Body of pancreas (tissue), 4 donors: ENCODE measurements around the gene ACTG1. TPM values are rescaled to one million over a fixed set of nuclear protein-coding genes. Genes with fewer than 3 reads are reported as not detected.
A peak's percentile ranks its signal among the peaks of the same experiment; 100 is the strongest.

Source experiments
- ATAC-seq: fragments of 150-250 bp; one replicate; pipeline ENCODE4 v1.9.1; 2016
- DNase-seq, 4 donors: peaks; one replicate each; pipeline ENCODE4 v3.0.0-alpha.2; 2019
- H3K27ac ChIP-seq, 4 donors: fragments of 200-600 bp; sonication (generic); 1 replicate in 3 of 4; 2 replicates in 1 of 4; pipeline versions ENCODE4 v1.5.1 to v1.6.1; 2016 to 2019; ENCODE audit warnings: mild to moderate bottlenecking in 1 of 4, mixed read lengths in 1 of 4, moderate library complexity in 1 of 4
- H3K27me3 ChIP-seq, 2 donors: fragments of 200-600 bp; sonication (generic); one replicate each; pipeline ENCODE4 v1.6.0; 2016; ENCODE audit warnings: mild to moderate bottlenecking in 1 of 2
- H3K36me3 ChIP-seq, 2 donors: fragments of 200-600 bp; sonication (generic); replicated peaks in 1 of 2; 2 replicates each; pipeline ENCODE4 v1.5.1; 2016; ENCODE audit warnings: low read depth in 2 of 2; ENCODE audit not compliant: insufficient read depth in 1 of 2
- H3K4me1 ChIP-seq: fragments of 200-600 bp; sonication (generic); one replicate; pipeline ENCODE4 v1.6.0; 2016
- H3K4me3 ChIP-seq, 2 donors: fragments of 200-600 bp; sonication (generic); 1 replicate in 1 of 2; 2 replicates in 1 of 2; pipeline ENCODE4 v1.5.1; 2016 to 2019
- H3K9me3 ChIP-seq, 3 donors: fragments of 200-600 bp; sonication (generic); 1 replicate in 2 of 3; 2 replicates in 1 of 3; pipeline ENCODE4 v1.5.1; 2016
- CTCF ChIP-seq, 7 experiments: fragments of 450-650 bp in 4 of 7; fragments of 200-600 bp in 3 of 7; sonication (generic) in 3 of 7; IDR thresholded peaks; one replicate each; pipeline ENCODE4 v1.5.1; 2016 to 2019; ENCODE audit warnings: antibody characterized with exemption in 7 of 7
- POLR2A ChIP-seq, 3 donors: fragments of 450-650 bp; IDR thresholded peaks; one replicate each; pipeline ENCODE4 v1.6.1; 2016; ENCODE audit warnings: antibody characterized with exemption in 3 of 3, mild to moderate bottlenecking in 2 of 3
- WGBS, 2 donors: methylation state at CpG; one replicate each; pipeline ENCODE4 v1.1.5; 2017; 5-methylcytosine and 5-hydroxymethylcytosine counted together
- intact Hi-C: fragments of 100-400 bp; cut with DNase I; formaldehyde crosslinking; loops from one replicate; pipeline ENCODE4 v1.15.1; 2023
- total RNA-seq, 2 donors: library from RNA; depleted of rRNA; stranded (reverse); fragments of >200 nt; gene quantifications; one replicate each; pipeline ENCODE4 v1.1.0, GENCODE V29; 2016

Gene ACTG1
- total RNA-seq, 2 donors from 2014 or later, result 1,634 to 1,790 TPM

GRCh38 chr17:81545160-81545949, 32.8 kb upstream of the ACTG1 start:
- Histone ChIP-seq H3K9me3 (no peaks in the 10 kb centered on the region), H3K36me3 (peaks cover 6 to 8% of the 10 kb centered on the region in 2 donors), H3K27ac (no peak overlapping the region), H3K4me3 (no peak overlapping the region), H3K27me3 (no peaks in the 10 kb centered on the region), H3K4me1 (peaks cover 7% of the 10 kb centered on the region)
- no peak for TF ChIP-seq POLR2A (IDR thresholded peaks at IDR 0.05)
- TF ChIP-seq CTCF (IDR thresholded peaks at IDR 0.05), result no peak
- ATAC-seq, result no peak
- DNase-seq, result peak in 1 of 4 donors; percentile 9
- intact Hi-C loops, result no loop called here
- WGBS, 2 donors, result 86 to 95% methylated on average over 7 to 20 of the region's 24 CpGs

GRCh38 chr17:81544281-81544974, 31.8 kb upstream of the ACTG1 start:
- intact Hi-C loops, result no loop called here
- H3K4me1 ChIP-seq, result no peaks in the 10 kb centered on the region
- H3K4me3 ChIP-seq, result no peak overlapping the region
- TF ChIP-seq CTCF (IDR thresholded peaks at IDR 0.05) (no peak), POLR2A (IDR thresholded peaks at IDR 0.05) (peak in 1 of 3 donors; percentile 5)
- DNase-seq, result peak in 1 of 4 donors; percentile 14
- no peak for ATAC-seq
- no peak overlapping the region for H3K27ac ChIP-seq
- peaks cover 6 to 8% of the 10 kb centered on the region in 2 donors for H3K36me3 ChIP-seq
- no peaks in the 10 kb centered on the region for H3K9me3 ChIP-seq
- no peaks in the 10 kb centered on the region for H3K27me3 ChIP-seq
- WGBS, 2 donors, result 85 to 89% methylated on average over 8 to 15 of the region's 16 CpGs

GRCh38 chr17:81543756-81544155, 31.2 kb upstream of the ACTG1 start:
- no peak for TF ChIP-seq CTCF (IDR thresholded peaks at IDR 0.05)
- peak in 1 of 3 donors; percentile 5 for TF ChIP-seq POLR2A (IDR thresholded peaks at IDR 0.05)
- Histone ChIP-seq H3K27ac (no peak overlapping the region), H3K4me1 (peaks cover 6% of the 10 kb centered on the region), H3K36me3 (peaks cover 6 to 8% of the 10 kb centered on the region in 2 donors), H3K9me3 (no peaks in the 10 kb centered on the region), H3K4me3 (no peak overlapping the region), H3K27me3 (no peaks in the 10 kb centered on the region)
- ATAC-seq (no peak), DNase-seq (peak in 1 of 4 donors; percentile 18)
- intact Hi-C loops, result no loop called here
- 93 to 100% methylated on average over 1 to 12 of the region's 15 CpGs for WGBS, 2 donors

- intact Hi-C loops, result no loop called here
- 83 to 93% methylated on average over 3 to 14 of the region's 14 CpGs for WGBS, 2 donors
- no peak overlapping the region for H3K4me3 ChIP-seq
- DNase-seq (peak in 1 of 4 donors; percentile 41), ATAC-seq (no peak)
- no peak overlapping the region for H3K27ac ChIP-seq
- peaks cover 11% of the 10 kb centered on the region for H3K4me1 ChIP-seq
- H3K36me3 ChIP-seq, result peaks cover 6 to 8% of the 10 kb centered on the region in 2 donors
- H3K9me3 ChIP-seq, result no peaks in the 10 kb centered on the region
- no peak for TF ChIP-seq POLR2A (IDR thresholded peaks at IDR 0.05)
- no peak for TF ChIP-seq CTCF (IDR thresholded peaks at IDR 0.05)
- no peaks in the 10 kb centered on the region for H3K27me3 ChIP-seq
These were observed 30.7 kb upstream of the ACTG1 start for GRCh38 chr17:81543339-81543675.
